ENCODE results near the gene GTPBP2.

Gene GTPBP2

DNA sequence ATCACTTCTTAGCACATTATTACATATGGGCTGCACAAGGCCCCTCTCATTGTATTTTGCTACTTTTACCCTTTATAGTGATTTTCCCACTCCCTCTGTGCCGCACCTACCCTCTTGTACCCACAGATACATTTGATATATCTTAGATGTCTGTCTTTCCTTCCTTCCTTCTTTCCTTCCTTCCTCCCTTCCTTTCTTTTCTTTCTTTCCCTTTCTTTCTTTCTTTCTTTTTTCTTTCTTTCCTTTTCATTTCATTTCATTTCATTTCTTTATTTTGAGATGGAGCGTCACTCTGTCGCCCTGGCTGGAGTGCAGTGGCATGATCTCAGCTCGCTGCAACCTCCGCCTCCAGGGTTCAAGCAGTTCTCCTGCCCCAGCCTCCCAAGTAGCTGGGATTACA is 40.9 kb downstream of the GTPBP2 start:
- Histone ChIP-seq H2BK5ac (ENCODE audit: low read length) (no peak overlapping the region), H4K8ac (ENCODE audit: low read depth, low read length) (no peak overlapping the region), H2BK15ac (ENCODE audit: low read length) (no peak overlapping the region), H2BK120ac (ENCODE audit: low read depth, low read length) (no peak overlapping the region), H2AFZ (ENCODE audit: low read length) (no peak overlapping the region), H3K4me2 (ENCODE audit: insufficient read depth, low read length, poor library complexity, severe bottlenecking) (no peak overlapping the region), H3K4me1 (ENCODE audit: control insufficient read depth in 2 of 2, insufficient read depth in 1 of 2, low read depth in 1 of 2, low read length in 2 of 2) (no peaks in the 10 kb centered on the region), H3K27me3 (ENCODE audit: control insufficient read depth in 3 of 3, insufficient read depth in 3 of 3, low read depth in 1 of 3, low read length in 3 of 3) (no peaks in the 10 kb centered on the region), H3K23ac (ENCODE audit: low read depth, low read length, poor library complexity) (no peak overlapping the region), H3K18ac (ENCODE audit: low read length) (no peak overlapping the region), H3K4ac (ENCODE audit: low read length) (no peak overlapping the region), H3K79me1 (ENCODE audit: low read depth, low read length) (no peaks in the 10 kb centered on the region), H3K4me3 (ENCODE audit: low read length in 2 of 2) (no peak overlapping the region), H3K9ac (ENCODE audit: low read depth, low read length, poor library complexity) (no peak overlapping the region), H3K9me3 (replicated peaks in 1 of 2; ENCODE audit: control insufficient read depth in 2 of 2, insufficient read depth in 1 of 2, low read depth in 1 of 2, low read length in 2 of 2) (no peaks in the 10 kb centered on the region), H3K27ac (replicated peaks; ENCODE audit: low read length) (no peak overlapping the region), H3K14ac (ENCODE audit: low read length) (no peak overlapping the region), H2AK5ac (ENCODE audit: low read depth, low read length) (no peak overlapping the region), H3K36me3 (replicated peaks in 1 of 2; ENCODE audit: control insufficient read depth in 2 of 2, insufficient read depth in 2 of 2, low read length in 2 of 2) (peaks cover 17 to 94% of the 10 kb centered on the region in 2 donors), H2BK12ac (ENCODE audit: low read length) (no peak overlapping the region), H4K91ac (ENCODE audit: low read depth, low read length, poor library complexity) (no peak overlapping the region)
- WGBS, 2 donors (ENCODE audit: extremely low coverage in 2 of 2, insufficient read length in 2 of 2, insufficient replicate concordance in 1 of 2) = no CpG with 5 or more reads among the region's 5 CpGs
- no peak for DNase-seq (ENCODE audit: low spot score)

GRCh38 chr6:43584892-43585570 is 44.0 kb downstream of the GTPBP2 start:
- Histone ChIP-seq H3K23ac (ENCODE audit: low read depth, low read length, poor library complexity) (no peak overlapping the region), H2BK12ac (ENCODE audit: low read length) (no peak overlapping the region), H3K14ac (ENCODE audit: low read length) (no peak overlapping the region), H2BK15ac (ENCODE audit: low read length) (no peak overlapping the region), H2AFZ (ENCODE audit: low read length) (no peak overlapping the region), H4K91ac (ENCODE audit: low read depth, low read length, poor library complexity) (no peak overlapping the region), H3K27me3 (ENCODE audit: control insufficient read depth in 3 of 3, insufficient read depth in 3 of 3, low read depth in 1 of 3, low read length in 3 of 3) (no peaks in the 10 kb centered on the region), H3K9ac (ENCODE audit: low read depth, low read length, poor library complexity) (no peak overlapping the region), H2AK5ac (ENCODE audit: low read depth, low read length) (no peak overlapping the region), H4K8ac (ENCODE audit: low read depth, low read length) (no peak overlapping the region), H3K79me1 (ENCODE audit: low read depth, low read length) (no peaks in the 10 kb centered on the region), H3K4me2 (ENCODE audit: insufficient read depth, low read length, poor library complexity, severe bottlenecking) (no peak overlapping the region), H3K4ac (ENCODE audit: low read length) (no peak overlapping the region), H3K4me3 (ENCODE audit: low read length in 2 of 2) (no peak overlapping the region), H3K27ac (replicated peaks; ENCODE audit: low read length) (no peak overlapping the region), H2BK5ac (ENCODE audit: low read length) (no peak overlapping the region), H3K18ac (ENCODE audit: low read length) (no peak overlapping the region), H3K9me3 (replicated peaks in 1 of 2; ENCODE audit: control insufficient read depth in 2 of 2, insufficient read depth in 1 of 2, low read depth in 1 of 2, low read length in 2 of 2) (no peaks in the 10 kb centered on the region), H3K36me3 (replicated peaks in 1 of 2; ENCODE audit: control insufficient read depth in 2 of 2, insufficient read depth in 2 of 2, low read length in 2 of 2) (peaks cover 20 to 80% of the 10 kb centered on the region in 2 donors), H2BK120ac (ENCODE audit: low read depth, low read length) (no peak overlapping the region), H3K4me1 (ENCODE audit: control insufficient read depth in 2 of 2, insufficient read depth in 1 of 2, low read depth in 1 of 2, low read length in 2 of 2) (no peaks in the 10 kb centered on the region)
- WGBS, 2 donors (ENCODE audit: extremely low coverage in 2 of 2, insufficient read length in 2 of 2, insufficient replicate concordance in 1 of 2) = no CpG with 5 or more reads among the region's 7 CpGs
- no peak for DNase-seq (ENCODE audit: low spot score)

DNA sequence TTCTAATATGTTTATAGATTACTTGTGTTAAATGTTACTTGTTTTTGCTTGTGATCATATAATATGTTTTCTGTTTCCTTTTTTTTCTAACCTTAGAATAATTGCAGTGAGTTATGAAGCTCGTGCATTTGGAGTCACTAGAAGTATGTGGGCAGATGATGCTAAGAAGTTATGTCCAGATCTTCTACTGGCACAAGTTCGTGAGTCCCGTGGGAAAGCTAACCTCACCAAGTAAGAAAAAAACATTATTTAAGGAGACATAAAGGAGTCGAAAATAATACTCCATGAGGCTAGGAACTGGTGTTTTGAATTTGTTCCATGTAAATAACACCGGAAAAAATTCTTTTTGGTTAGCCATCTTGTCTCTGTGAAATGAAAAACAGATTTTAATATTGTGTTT is 46.2 kb downstream of the GTPBP2 start:
- no peak overlapping the region for H3K4me2 ChIP-seq (ENCODE audit: insufficient read depth, low read length, poor library complexity, severe bottlenecking)
- H3K4me3 ChIP-seq (ENCODE audit: low read length in 2 of 2) = no peak overlapping the region
- DNase-seq (ENCODE audit: low spot score) = no peak
- no peak overlapping the region for H4K91ac ChIP-seq (ENCODE audit: low read depth, low read length, poor library complexity)
- H3K4me1 ChIP-seq (ENCODE audit: control insufficient read depth in 2 of 2, insufficient read depth in 1 of 2, low read depth in 1 of 2, low read length in 2 of 2) = no peaks in the 10 kb centered on the region
- no peak overlapping the region for H2AFZ ChIP-seq (ENCODE audit: low read length)
- H3K36me3 ChIP-seq (replicated peaks in 1 of 2; ENCODE audit: control insufficient read depth in 2 of 2, insufficient read depth in 2 of 2, low read length in 2 of 2) = peaks cover 21 to 78% of the 10 kb centered on the region in 2 donors
- no peak overlapping the region for H2BK15ac ChIP-seq (ENCODE audit: low read length)
- H3K9me3 ChIP-seq (replicated peaks in 1 of 2; ENCODE audit: control insufficient read depth in 2 of 2, insufficient read depth in 1 of 2, low read depth in 1 of 2, low read length in 2 of 2) = peaks cover 0 to 6% of the 10 kb centered on the region in 2 donors
- no peak overlapping the region for H4K8ac ChIP-seq (ENCODE audit: low read depth, low read length)
- H2BK5ac ChIP-seq (ENCODE audit: low read length) = no peak overlapping the region
- no peak overlapping the region for H3K18ac ChIP-seq (ENCODE audit: low read length)
- H3K27me3 ChIP-seq (ENCODE audit: control insufficient read depth in 3 of 3, insufficient read depth in 3 of 3, low read depth in 1 of 3, low read length in 3 of 3) = no peaks in the 10 kb centered on the region
- no peak overlapping the region for H3K4ac ChIP-seq (ENCODE audit: low read length)
- H3K79me1 ChIP-seq (ENCODE audit: low read depth, low read length) = no peaks in the 10 kb centered on the region
- H3K27ac ChIP-seq (replicated peaks; ENCODE audit: low read length) = no peak overlapping the region
- H3K9ac ChIP-seq (ENCODE audit: low read depth, low read length, poor library complexity) = no peak overlapping the region
- H2BK12ac ChIP-seq (ENCODE audit: low read length) = no peak overlapping the region
- no peak overlapping the region for H2AK5ac ChIP-seq (ENCODE audit: low read depth, low read length)
- no peak overlapping the region for H3K14ac ChIP-seq (ENCODE audit: low read length)
- WGBS, 2 donors (ENCODE audit: extremely low coverage in 2 of 2, insufficient read length in 2 of 2, insufficient replicate concordance in 1 of 2) = no CpG with 5 or more reads among the region's 5 CpGs
- H2BK120ac ChIP-seq (ENCODE audit: low read depth, low read length) = no peak overlapping the region
- H3K23ac ChIP-seq (ENCODE audit: low read depth, low read length, poor library complexity) = no peak overlapping the region

DNA sequence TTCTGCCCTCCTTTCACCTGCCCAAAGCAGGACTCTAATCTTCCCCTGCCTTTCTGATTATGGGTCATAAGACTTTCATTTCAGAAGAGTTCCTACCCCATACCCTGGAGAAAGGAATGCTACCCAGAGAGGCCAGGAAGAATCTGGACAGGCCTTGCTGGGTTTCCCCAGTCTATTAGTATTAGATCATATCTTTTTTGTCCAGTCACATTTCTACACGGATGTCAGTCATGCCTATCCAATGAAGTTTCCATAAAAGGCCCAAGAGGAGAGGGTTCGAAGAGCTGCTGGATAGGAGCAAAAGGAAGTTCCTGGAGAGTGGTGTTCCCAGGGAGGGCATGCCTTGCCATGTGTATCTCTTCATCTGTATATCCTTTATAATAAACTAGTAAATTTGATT is 49.9 kb downstream of the GTPBP2 start:
- no peak overlapping the region for H2BK120ac ChIP-seq (ENCODE audit: low read depth, low read length)
- H3K9me3 ChIP-seq (replicated peaks in 1 of 2; ENCODE audit: control insufficient read depth in 2 of 2, insufficient read depth in 1 of 2, low read depth in 1 of 2, low read length in 2 of 2) = peaks cover 0 to 6% of the 10 kb centered on the region in 2 donors
- no peak overlapping the region for H2BK15ac ChIP-seq (ENCODE audit: low read length)
- H2AFZ ChIP-seq (ENCODE audit: low read length) = no peak overlapping the region
- DNase-seq (ENCODE audit: low spot score) = no peak
- no peak overlapping the region for H2AK5ac ChIP-seq (ENCODE audit: low read depth, low read length)
- no CpG with 5 or more reads among the region's 2 CpGs for WGBS, 2 donors (ENCODE audit: extremely low coverage in 2 of 2, insufficient read length in 2 of 2, insufficient replicate concordance in 1 of 2)
- no peak overlapping the region for H4K91ac ChIP-seq (ENCODE audit: low read depth, low read length, poor library complexity)
- no peak overlapping the region for H3K4ac ChIP-seq (ENCODE audit: low read length)
- no peak overlapping the region for H2BK12ac ChIP-seq (ENCODE audit: low read length)
- H2BK5ac ChIP-seq (ENCODE audit: low read length) = no peak overlapping the region
- H3K14ac ChIP-seq (ENCODE audit: low read length) = no peak overlapping the region
- H3K36me3 ChIP-seq (replicated peaks in 1 of 2; ENCODE audit: control insufficient read depth in 2 of 2, insufficient read depth in 2 of 2, low read length in 2 of 2) = peaks cover 8 to 47% of the 10 kb centered on the region in 2 donors
- no peak overlapping the region for H3K27ac ChIP-seq (replicated peaks; ENCODE audit: low read length)
- no peak overlapping the region for H3K4me3 ChIP-seq (ENCODE audit: low read length in 2 of 2)
- H4K8ac ChIP-seq (ENCODE audit: low read depth, low read length) = no peak overlapping the region
- H3K27me3 ChIP-seq (ENCODE audit: control insufficient read depth in 3 of 3, insufficient read depth in 3 of 3, low read depth in 1 of 3, low read length in 3 of 3) = no peaks in the 10 kb centered on the region
- peaks cover 2% of the 10 kb centered on the region for H3K79me1 ChIP-seq (ENCODE audit: low read depth, low read length)
- peaks cover 3 to 4% of the 10 kb centered on the region in 2 donors for H3K4me1 ChIP-seq (ENCODE audit: control insufficient read depth in 2 of 2, insufficient read depth in 1 of 2, low read depth in 1 of 2, low read length in 2 of 2)
- H3K9ac ChIP-seq (ENCODE audit: low read depth, low read length, poor library complexity) = no peak overlapping the region
- H3K4me2 ChIP-seq (ENCODE audit: insufficient read depth, low read length, poor library complexity, severe bottlenecking) = no peak overlapping the region
- no peak overlapping the region for H3K23ac ChIP-seq (ENCODE audit: low read depth, low read length, poor library complexity)
- H3K18ac ChIP-seq (ENCODE audit: low read length) = no peak overlapping the region

Measured in neuronal stem cell (in vitro differentiated cells).